H1 (cell line): ENCODE measurements around the gene PIK3R1. TPM values are rescaled to one million over a fixed set of nuclear protein-coding genes. Genes with fewer than 3 reads are reported as not detected.

Experiments
- CTCF ChIA-PET: fragments of 300-600 bp; sonication (Branson Sonifier 250); formaldehyde crosslinking; loops from one replicate; lab custom pipeline; 2021; ENCODE audit not compliant: partially characterized antibody; lab: Charles Lee
- POLR2A ChIA-PET: fragments of 300-600 bp; sonication (Branson Sonifier 250); formaldehyde crosslinking; loops from one replicate; lab custom pipeline; 2021; ENCODE audit warnings: inconsistent platforms; ENCODE audit not compliant: partially characterized antibody; lab: Charles Lee
- DNase-seq, 2 experiments: peaks; one replicate each; pipeline versions ENCODE4 v3.0.0 to v3.0.0-alpha.2; 2010 to 2022; ENCODE audit warnings: low spot score in 2 of 2, low read depth in 1 of 2, mixed read lengths in 1 of 2
- FAIRE-seq: peaks from 2 replicates; lab custom pipeline; 2011; peaks lifted over from hg19 to GRCh38; lab: Jason Lieb, UNC
- H2AFZ ChIP-seq: 2 replicates; pipeline ENCODE4 v1.8.1; 2012; ENCODE audit warnings: low read length, inconsistent platforms
- H2AK5ac ChIP-seq: 2 replicates; pipeline ENCODE4 v1.6.1; 2013; ENCODE audit warnings: low read depth, low read length
- H2BK120ac ChIP-seq: replicated peaks from 2 replicates; pipeline ENCODE3; 2013; ENCODE audit warnings: low read depth, low read length, inconsistent platforms
- H2BK12ac ChIP-seq: 2 replicates; pipeline ENCODE4 v1.6.1; 2013; ENCODE audit warnings: low read depth, low read length
- H2BK15ac ChIP-seq: 2 replicates; pipeline ENCODE4 v1.6.1; 2013; ENCODE audit warnings: low read length
- H2BK20ac ChIP-seq: 2 replicates; pipeline ENCODE4 v1.6.1; 2013; ENCODE audit warnings: low read length
- H2BK5ac ChIP-seq: 2 replicates; pipeline ENCODE4 v1.6.1; 2013; ENCODE audit warnings: low read depth, low read length
- H3K14ac ChIP-seq: 2 replicates; pipeline ENCODE4 v1.6.1; 2013; ENCODE audit warnings: inconsistent platforms; ENCODE audit not compliant: insufficient read length
- H3K18ac ChIP-seq: 2 replicates; pipeline ENCODE4 v1.6.1; 2013; ENCODE audit warnings: low read length; ENCODE audit errors: extremely low read depth
- H3K23ac ChIP-seq: 2 replicates; pipeline ENCODE4 v1.6.1; 2013; ENCODE audit warnings: inconsistent platforms; ENCODE audit not compliant: insufficient read length
- H3K23me2 ChIP-seq: 2 replicates; pipeline ENCODE4 v1.6.1; 2013; ENCODE audit warnings: low read depth, low read length
- H3K27ac ChIP-seq: 2 replicates; pipeline ENCODE4 v1.6.1; 2011; ENCODE audit warnings: low read depth, low read length, inconsistent platforms
- H3K27me3 ChIP-seq, 4 experiments: replicated peaks in 1 of 4; 1 replicate in 1 of 4; 2 replicates in 3 of 4; pipeline versions ENCODE4 v1.6.1 to v1.8.1; 2011 to 2013; ENCODE audit warnings: low read length in 3 of 4, mild to moderate bottlenecking in 3 of 4, inconsistent platforms in 2 of 4, mixed read lengths in 2 of 4, moderate library complexity in 1 of 4; ENCODE audit not compliant: control insufficient read depth in 3 of 4, insufficient read depth in 3 of 4; ENCODE audit errors: extremely low read depth in 1 of 4
- H3K36me3 ChIP-seq, 4 experiments: 2 replicates each; pipeline versions ENCODE4 v1.6.1 to v1.8.1; 2011 to 2013; ENCODE audit warnings: mild to moderate bottlenecking in 4 of 4, low read length in 3 of 4, moderate library complexity in 2 of 4, control low read depth in 1 of 4, inconsistent platforms in 1 of 4; ENCODE audit not compliant: insufficient read depth in 4 of 4, control insufficient read depth in 2 of 4
- H3K4ac ChIP-seq: replicated peaks from 2 replicates; pipeline ENCODE3; 2013; ENCODE audit warnings: low read length, low read depth, mixed read lengths, inconsistent platforms; ENCODE audit not compliant: insufficient read length
- H3K4me1 ChIP-seq, 4 experiments: replicated peaks in 1 of 4; 1 replicate in 1 of 4; 2 replicates in 3 of 4; pipeline versions ENCODE4 v1.6.1 to v1.8.1; 2011 to 2013; ENCODE audit warnings: low read length in 3 of 4, inconsistent platforms in 2 of 4, mixed read lengths in 1 of 4; ENCODE audit not compliant: insufficient read depth in 4 of 4, control insufficient read depth in 3 of 4
- H3K4me2 ChIP-seq, 2 experiments: 2 replicates each; pipeline versions ENCODE4 v1.6.1 to v1.8.1; 2011 to 2013; ENCODE audit warnings: low read depth in 2 of 2, low read length in 2 of 2, control low read depth in 1 of 2, inconsistent platforms in 1 of 2, mild to moderate bottlenecking in 1 of 2; ENCODE audit not compliant: insufficient read depth in 1 of 2
- H3K4me3 ChIP-seq, 4 experiments: fragments of 200-600, 300-600 bp in 1 of 4; sonication (generic), shearing (Covaris generic), sonication (Bioruptor Twin) in 1 of 4; 2 replicates each; pipeline versions ENCODE4 v1.5.1 to v1.8.1; 2011 to 2016; ENCODE audit warnings: low read length in 4 of 4, low read depth in 3 of 4, control low read depth in 2 of 4, inconsistent platforms in 2 of 4, mild to moderate bottlenecking in 2 of 4, mixed read lengths in 1 of 4, moderate library complexity in 1 of 4; ENCODE audit not compliant: insufficient read depth in 2 of 4; ENCODE audit errors: extremely low read depth in 1 of 4
- H3K56ac ChIP-seq: replicated peaks from 2 replicates; pipeline ENCODE3; 2013; ENCODE audit warnings: low read depth, mild to moderate bottlenecking, mixed read lengths, low read length, inconsistent platforms; ENCODE audit not compliant: insufficient read length
- H3K79me1 ChIP-seq: 2 replicates; pipeline ENCODE4 v1.6.1; 2013; ENCODE audit warnings: low read depth, low read length, control low read depth
- H3K79me2 ChIP-seq, 2 experiments: 2 replicates each; pipeline versions ENCODE4 v1.6.1 to v1.8.1; 2012 to 2013; ENCODE audit warnings: low read length in 2 of 2, mild to moderate bottlenecking in 2 of 2, inconsistent platforms in 1 of 2; ENCODE audit not compliant: insufficient read depth in 2 of 2, control insufficient read depth in 1 of 2
- H3K9ac ChIP-seq, 4 experiments: replicated peaks in 1 of 4; 1 replicate in 1 of 4; 2 replicates in 3 of 4; pipeline versions ENCODE4 v1.6.1 to v1.8.1; 2011 to 2013; ENCODE audit warnings: low read depth in 3 of 4, low read length in 3 of 4, control low read depth in 2 of 4, mild to moderate bottlenecking in 2 of 4, moderate library complexity in 2 of 4, inconsistent platforms in 1 of 4; ENCODE audit errors: extremely low read depth in 1 of 4
- H3K9me3 ChIP-seq, 2 experiments: 2 replicates each; pipeline versions ENCODE4 v1.6.1 to v1.8.1; 2012 to 2013; ENCODE audit warnings: mild to moderate bottlenecking in 2 of 2, moderate library complexity in 2 of 2, control low read depth in 1 of 2, inconsistent platforms in 1 of 2, low read depth in 1 of 2, low read length in 1 of 2, mixed read lengths in 1 of 2; ENCODE audit not compliant: insufficient read depth in 2 of 2
- H4K20me1 ChIP-seq, 2 experiments: replicated peaks in 1 of 2; 2 replicates each; pipeline versions ENCODE3 to v1.8.1; 2011 to 2013; ENCODE audit warnings: inconsistent platforms in 2 of 2, low read length in 2 of 2, mild to moderate bottlenecking in 1 of 2; ENCODE audit not compliant: insufficient read depth in 2 of 2, control insufficient read depth in 1 of 2
- H4K5ac ChIP-seq: 2 replicates; pipeline ENCODE4 v1.6.1; 2013; ENCODE audit warnings: low read length, low read depth, mixed read lengths, inconsistent platforms; ENCODE audit not compliant: insufficient read length
- H4K8ac ChIP-seq: 2 replicates; pipeline ENCODE4 v1.8.0; 2013; ENCODE audit warnings: mild to moderate bottlenecking, moderate library complexity, low read length, inconsistent platforms; ENCODE audit not compliant: insufficient read depth; ENCODE audit errors: extremely low read depth
- H4K91ac ChIP-seq: replicated peaks from 2 replicates; pipeline ENCODE3; 2013; ENCODE audit warnings: low read length, mixed read lengths, inconsistent platforms; ENCODE audit not compliant: insufficient read length
- POU5F1 ChIP-seq: IDR thresholded peaks from 2 replicates; pipeline ENCODE4 v1.6.1; 2011; ENCODE audit warnings: low read depth, mild to moderate bottlenecking, low read length, moderate library complexity
- SIRT6 ChIP-seq: IDR thresholded peaks from one replicate; pipeline ENCODE4 v1.7.1; 2012; ENCODE audit warnings: low read length, inconsistent platforms
- WGBS, 2 experiments: shearing (Covaris generic) in 1 of 2; methylation state at CpG; one replicate each; pipeline versions ENCODE4 v1.1.6 to v1.1.7; 2013 to 2015; ENCODE audit warnings: low lambda C conversion rate in 2 of 2, mixed read lengths in 2 of 2, inconsistent platforms in 1 of 2, low coverage in 1 of 2, missing lambda C conversion rate in 1 of 2; ENCODE audit not compliant: insufficient replicate concordance in 2 of 2, insufficient coverage in 1 of 2, insufficient read length in 1 of 2; ENCODE audit errors: extremely low coverage in 1 of 2, missing lambda C conversion rate in 1 of 2; 5-methylcytosine and 5-hydroxymethylcytosine counted together
- polyA plus RNA-seq, 7 experiments: library from polyadenylated mRNA; depleted of rRNA in 3 of 7; stranded (reverse) in 5 of 7; unstranded in 2 of 7; fragments of >200 nt in 5 of 7; fragments of 200-250 nt in 2 of 7; gene quantifications; 1 replicate in 5 of 7; 2 replicates in 1 of 7; 4 replicates in 1 of 7; pipeline versions ENCODE4 v1.2.1 to v1.2.3, GENCODE V29; 2011 to 2013; ENCODE audit warnings: missing spikeins in 2 of 7, mixed read lengths in 2 of 7
- total RNA-seq: library from RNA; stranded (reverse); fragmentation: NEBNext Ultra II Directional; extraction: Animal tissue kit (Norgen Biotek cat#: 25700); gene quantifications from 2 replicates; pipeline ENCODE4 v1.2.1, GENCODE V29; 2021

The PIK3R1 gene
- total and polyA plus RNA-seq, 2 of the 8 experiments (the other 6 are each of a cell fraction or from before 2014, with no cell fraction given): 2.3 to 13.7 TPM

GRCh38 chr5:68277431-68277830, 61.9 kb downstream of the PIK3R1 start:
- H3K56ac ChIP-seq: no peak overlapping the region
- H4K91ac ChIP-seq: no peak overlapping the region
- no peak overlapping the region for H3K4ac ChIP-seq
- H3K4me3 ChIP-seq: no peak overlapping the region
- peaks cover 0 to 7% (median 3%) of the 10 kb centered on the region in 4 experiments; a peak in 3 of 8 replicates for H3K36me3 ChIP-seq
- no peak overlapping the region for H2BK12ac ChIP-seq
- H3K14ac ChIP-seq: no peak overlapping the region
- no peaks in the 10 kb centered on the region for H3K4me1 ChIP-seq
- H3K27ac ChIP-seq: no peak overlapping the region
- H3K79me2 ChIP-seq: no peaks in the 10 kb centered on the region
- WGBS, 2 experiments: 99% methylated on average over 5 of the region's 5 CpGs; no CpG with 5 or more reads in 1 of the 2 experiments
- H2BK5ac ChIP-seq: no peak overlapping the region
- no peaks in the 10 kb centered on the region for H3K27me3 ChIP-seq
- H4K20me1 ChIP-seq: no peaks in the 10 kb centered on the region
- no peak overlapping the region for H2AK5ac ChIP-seq
- H2BK15ac ChIP-seq: no peak overlapping the region
- no peak overlapping the region for H4K8ac ChIP-seq
- no peak for DNase-seq
- H2AFZ ChIP-seq: no peak overlapping the region
- H3K23me2 ChIP-seq: no peaks in the 10 kb centered on the region
- no peak overlapping the region for H4K5ac ChIP-seq
- CTCF ChIA-PET: interaction anchor here (1.0 kb wide), 1 partner anchor 9 kb away, joined by 3 read pairs; no protein-coding TSS in a partner anchor
- no peak overlapping the region for H2BK120ac ChIP-seq
- TF ChIP-seq POU5F1 (no peak), SIRT6 (no peak)
- POLR2A ChIA-PET: no interaction called here
- no peaks in the 10 kb centered on the region for H3K9me3 ChIP-seq
- no peaks in the 10 kb centered on the region for H3K79me1 ChIP-seq
- FAIRE-seq: no peak
- H3K23ac ChIP-seq: no peak overlapping the region
- H2BK20ac ChIP-seq: no peak overlapping the region
- H3K18ac ChIP-seq: no peak overlapping the region
- no peak overlapping the region for H3K9ac ChIP-seq
- no peak overlapping the region for H3K4me2 ChIP-seq
